NCI-H2029 treated with DMSO at 0.1 percent for 48 hours (cell line): ENCODE data around the gene JARID2.
A peak's percentile ranks its signal among the peaks of the same experiment; 100 is the strongest.
"Not testable (repeated sequence)": the region's sequence is repeated elsewhere in the genome, so short reads cannot be mapped to it uniquely, and the experiment has no call there.

Experiments
- DNase-seq: peaks from one replicate; lab custom pipeline; 2025; lab: John Stamatoyannopoulos, UW

Gene JARID2

DNA sequence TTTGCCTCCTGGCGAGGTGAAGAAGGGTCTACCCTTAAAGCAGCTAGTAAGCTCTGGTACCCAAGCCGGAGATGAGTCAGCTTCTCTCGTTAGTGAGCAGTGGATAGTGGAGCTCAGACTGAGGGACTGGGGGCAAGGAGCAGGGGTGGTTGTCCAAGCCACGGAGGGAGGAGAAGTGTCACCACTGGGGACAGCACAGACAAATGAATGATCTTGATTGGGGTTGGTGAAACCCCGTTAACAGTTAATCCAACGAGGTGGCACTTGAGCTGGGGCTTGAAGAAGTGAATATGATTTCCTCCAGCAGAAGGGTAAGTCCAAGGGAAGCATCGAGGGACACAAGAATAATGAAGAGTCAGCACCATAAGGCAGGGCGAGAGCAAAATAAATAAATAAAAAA lies 43.0 kb downstream of the JARID2 start:
- no peak for DNase-seq

DNA sequence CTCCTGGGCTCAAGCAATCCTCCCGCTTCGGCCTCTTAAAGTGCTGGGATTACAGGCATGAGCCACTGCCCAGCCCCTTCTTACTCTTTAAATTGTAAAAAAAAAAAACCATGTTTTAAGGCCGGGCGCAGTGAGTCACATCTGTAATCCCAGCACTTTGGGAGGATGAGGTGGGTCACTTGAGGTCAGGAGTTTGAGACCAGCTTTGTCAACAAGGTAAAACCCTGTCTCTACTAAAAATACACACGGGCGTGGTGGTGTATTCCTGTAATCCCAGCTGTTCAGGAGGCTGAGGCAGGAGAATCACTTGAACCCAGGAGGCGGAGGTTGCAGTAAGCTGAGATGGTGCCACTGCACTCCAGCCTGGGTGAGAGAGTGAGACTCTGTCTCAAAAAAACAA lies 43.6 kb downstream of the JARID2 start:
- DNase-seq: not testable (repeated sequence)

DNA sequence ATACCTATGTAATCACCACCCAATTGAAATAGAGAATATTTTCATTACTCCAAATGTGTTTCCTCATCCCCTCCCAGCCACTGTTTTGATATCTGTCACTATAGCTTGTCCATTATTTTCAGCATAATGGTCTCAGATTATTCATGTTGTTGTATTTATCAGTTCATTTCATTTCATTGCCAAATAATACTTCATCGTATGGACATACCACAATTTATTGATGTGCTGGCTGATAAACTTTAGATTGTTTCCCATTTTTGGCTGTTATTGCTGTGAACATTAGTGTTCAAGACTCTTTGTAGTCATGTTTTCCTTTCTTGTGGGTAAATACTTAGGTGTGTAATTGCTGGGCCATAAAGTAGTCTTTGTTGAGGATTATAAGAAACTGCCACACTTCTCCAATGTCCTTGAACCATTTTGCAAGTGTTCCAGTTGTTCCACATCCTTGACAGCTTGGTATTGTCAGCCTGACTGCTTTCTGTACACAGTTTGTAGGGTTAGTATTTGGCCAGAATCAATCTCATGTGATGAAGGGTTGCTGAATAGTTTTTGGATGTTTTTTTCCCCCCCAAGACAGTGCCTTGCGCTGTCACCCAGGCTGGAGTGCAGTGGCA lies 44.3 kb downstream of the JARID2 start:
- no peak for DNase-seq

DNA sequence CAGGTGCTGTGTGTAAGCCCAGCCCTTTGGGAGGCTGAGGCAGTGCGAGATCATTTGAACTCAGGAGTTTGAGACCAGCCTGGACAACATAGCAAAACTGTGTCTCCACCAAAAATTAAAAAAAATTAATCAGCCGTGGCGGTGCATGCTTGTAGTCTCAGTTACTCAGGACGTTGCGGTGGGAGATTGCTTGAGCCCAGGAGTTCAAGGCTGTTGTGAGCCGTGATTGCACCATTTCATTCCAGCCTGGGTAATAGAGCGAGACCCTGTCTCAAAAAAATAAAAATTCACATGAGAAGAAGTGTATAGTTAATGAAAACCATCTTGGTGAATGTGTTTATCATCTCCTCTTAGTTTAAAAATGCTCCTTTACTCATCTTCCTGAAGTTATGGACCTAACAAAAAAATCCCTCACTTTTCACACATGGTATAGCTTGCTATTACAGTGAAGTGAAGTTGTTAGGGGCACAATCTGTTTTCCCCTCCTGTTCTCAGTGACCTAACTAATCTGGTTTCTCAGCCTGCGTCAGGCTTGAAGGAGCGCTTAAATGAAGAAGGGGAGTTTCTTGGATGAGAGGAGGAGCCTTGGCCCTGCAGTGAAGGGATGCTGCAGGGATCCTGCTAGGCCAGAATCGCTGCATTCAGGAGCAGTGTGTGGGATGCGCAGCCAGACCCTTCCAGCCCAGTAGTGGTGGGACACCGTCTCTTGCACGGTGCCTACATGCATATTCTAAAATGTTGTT lies 45.3 kb downstream of the JARID2 start:
- no peak for DNase-seq

DNA sequence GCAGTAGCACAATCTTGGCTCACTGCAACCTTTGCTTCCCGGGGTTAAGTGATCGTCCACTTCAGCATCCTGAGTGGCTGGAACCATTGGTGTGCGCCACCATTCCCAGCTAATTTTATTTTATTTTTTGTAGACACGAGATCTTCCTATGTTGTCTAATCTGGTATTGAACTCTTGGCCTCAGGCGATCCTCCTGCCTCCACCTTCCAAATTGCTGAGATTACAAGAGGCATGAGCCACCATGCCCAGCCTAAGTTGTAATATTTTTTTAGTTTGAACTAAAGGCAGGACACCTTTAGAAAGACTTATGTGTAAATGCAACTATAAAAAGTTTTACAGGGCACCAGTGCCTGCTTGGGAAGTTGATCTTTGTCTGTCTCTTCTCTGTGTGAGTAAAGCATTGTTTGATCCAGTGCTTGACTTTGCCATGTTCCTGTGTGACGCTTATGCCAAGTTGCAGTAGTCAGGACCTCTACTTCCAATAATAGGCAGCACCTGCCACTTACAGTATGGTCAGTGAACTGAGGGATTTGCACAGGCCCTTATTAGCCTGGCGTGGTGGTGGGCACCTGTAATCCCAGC lies 46.9 kb downstream of the JARID2 start:
- no peak for DNase-seq

DNA sequence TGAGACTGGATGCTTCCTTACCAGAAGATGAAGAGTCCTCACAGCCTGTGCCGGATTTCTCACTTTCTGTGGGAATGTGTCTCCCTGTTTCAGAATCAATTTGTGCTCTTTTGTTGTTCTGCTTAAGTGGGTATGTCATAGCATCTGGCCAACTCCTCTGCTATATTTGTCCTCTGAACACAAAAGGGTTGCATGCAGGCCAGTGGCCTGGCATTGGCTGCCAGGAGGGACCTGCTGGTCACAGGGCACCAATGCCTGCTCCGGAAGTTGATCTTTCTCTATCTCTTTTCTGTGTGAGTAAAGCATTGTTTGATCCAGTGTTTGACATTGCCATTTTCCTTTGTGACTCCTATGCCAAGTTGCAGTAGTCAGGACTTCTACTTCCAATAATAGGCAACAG lies 47.8 kb downstream of the JARID2 start:
- peak; percentile 79 for DNase-seq

DNA sequence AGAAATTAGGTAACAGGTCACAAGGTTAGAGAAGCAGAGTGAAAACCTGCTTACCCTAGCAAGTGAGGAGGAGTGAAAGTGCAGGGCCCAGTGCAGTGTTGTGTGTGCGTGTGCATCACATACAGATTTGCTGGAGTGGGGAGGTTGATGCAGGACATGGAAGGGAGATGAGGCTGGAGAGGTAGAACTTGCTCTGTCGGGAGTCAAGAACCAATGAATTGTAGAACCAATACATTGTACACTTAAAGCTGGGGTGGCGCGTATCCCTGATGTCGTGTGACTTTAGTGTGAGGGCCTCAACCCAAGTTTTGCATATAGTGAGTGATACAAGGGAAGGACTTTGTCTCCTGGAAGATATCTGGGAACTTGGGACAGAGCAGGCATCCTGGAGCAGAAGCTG lies 48.6 kb downstream of the JARID2 start:
- DNase-seq: no peak

DNA sequence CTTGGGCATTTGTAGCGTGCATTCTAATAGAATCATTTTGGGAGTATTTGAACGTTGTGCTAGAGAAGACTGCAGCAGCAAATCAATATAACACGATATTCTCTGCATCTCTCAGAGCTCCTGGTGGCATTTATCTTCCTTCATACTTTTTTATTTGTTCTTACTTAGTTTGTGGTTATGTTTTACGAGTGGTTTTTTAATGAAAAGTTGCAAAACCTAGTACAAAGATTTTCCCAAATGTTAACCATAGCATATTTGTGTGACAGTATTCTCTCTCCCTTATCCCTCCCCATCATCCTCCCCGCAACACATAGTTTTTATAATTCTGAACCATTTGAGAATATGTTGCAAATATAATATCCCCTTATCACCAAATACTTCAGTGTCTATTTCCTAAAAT lies 50.4 kb downstream of the JARID2 start:
- DNase-seq: no peak

DNA sequence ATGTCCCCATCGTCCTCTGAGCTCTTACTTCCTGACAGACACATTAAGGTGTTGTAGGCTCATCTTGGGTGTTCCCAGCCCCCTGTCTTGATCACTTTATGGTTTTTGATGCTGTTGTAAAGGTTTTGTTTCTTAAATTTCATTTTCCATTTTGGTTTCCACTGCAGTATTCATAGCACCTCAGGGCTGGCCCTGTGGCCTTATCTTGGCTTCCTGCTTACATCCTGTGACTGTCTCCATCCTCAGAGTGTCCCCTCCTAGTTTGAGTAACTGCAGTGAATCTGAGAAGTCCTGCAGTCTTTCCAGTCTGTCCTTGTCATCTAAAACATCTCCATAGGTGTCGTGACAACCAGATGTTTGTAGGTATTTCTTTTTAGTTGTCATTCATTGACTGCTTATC lies 50.9 kb downstream of the JARID2 start:
- DNase-seq: no peak

DNA sequence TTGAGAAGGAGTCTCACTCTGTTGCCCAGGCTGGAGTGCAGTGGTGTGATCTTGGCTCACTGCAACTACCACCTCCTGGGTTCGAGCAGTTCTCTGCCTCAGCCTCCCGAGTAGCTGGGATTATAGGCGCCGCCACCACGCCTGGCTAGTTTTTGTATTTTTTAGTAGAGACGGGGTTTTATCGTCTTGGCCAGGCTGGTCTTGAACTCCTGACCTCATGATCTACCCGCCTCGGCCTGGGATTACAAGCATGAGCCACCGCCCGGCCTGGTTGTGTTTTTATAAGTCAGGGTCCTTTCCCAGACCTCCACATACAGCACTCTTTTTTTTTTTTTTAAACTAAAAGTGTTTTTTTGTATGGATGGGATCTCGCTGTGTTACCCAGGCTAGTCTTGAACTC lies 51.3 kb downstream of the JARID2 start:
- DNase-seq: not testable (repeated sequence)

DNA sequence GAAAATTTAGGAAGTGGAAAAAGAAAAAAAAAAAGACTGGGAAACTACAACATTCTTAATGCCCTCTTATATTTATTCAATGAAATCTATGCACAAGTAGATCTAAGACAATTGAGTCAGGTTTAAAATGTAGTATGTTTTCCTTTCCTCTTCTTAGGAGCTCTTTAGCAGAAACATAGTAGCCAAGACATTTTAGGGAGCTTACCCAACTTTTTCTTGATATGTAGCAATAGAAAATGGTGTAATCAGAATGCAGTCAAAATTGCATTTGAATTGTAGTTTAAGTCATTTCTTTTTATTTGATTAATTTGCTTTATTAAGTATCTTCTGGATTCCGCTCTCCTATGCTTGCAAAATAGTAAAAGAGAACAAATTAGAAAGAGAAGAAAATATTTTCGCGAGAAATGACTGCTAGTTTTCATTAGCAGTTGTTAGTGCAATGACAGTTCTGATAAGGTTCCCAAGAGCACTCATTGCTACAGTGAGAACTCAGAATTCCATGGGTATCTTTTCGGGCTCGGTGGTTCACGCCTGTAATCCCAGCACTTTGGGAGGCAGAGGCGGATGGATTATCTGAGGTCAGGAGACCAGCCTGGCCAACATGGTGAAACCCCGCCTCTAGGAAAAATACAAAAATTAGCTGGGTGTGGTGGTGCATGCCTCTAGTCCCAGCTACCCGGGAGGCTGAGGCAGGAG lies 52.2 kb downstream of the JARID2 start:
- no peak for DNase-seq

DNA sequence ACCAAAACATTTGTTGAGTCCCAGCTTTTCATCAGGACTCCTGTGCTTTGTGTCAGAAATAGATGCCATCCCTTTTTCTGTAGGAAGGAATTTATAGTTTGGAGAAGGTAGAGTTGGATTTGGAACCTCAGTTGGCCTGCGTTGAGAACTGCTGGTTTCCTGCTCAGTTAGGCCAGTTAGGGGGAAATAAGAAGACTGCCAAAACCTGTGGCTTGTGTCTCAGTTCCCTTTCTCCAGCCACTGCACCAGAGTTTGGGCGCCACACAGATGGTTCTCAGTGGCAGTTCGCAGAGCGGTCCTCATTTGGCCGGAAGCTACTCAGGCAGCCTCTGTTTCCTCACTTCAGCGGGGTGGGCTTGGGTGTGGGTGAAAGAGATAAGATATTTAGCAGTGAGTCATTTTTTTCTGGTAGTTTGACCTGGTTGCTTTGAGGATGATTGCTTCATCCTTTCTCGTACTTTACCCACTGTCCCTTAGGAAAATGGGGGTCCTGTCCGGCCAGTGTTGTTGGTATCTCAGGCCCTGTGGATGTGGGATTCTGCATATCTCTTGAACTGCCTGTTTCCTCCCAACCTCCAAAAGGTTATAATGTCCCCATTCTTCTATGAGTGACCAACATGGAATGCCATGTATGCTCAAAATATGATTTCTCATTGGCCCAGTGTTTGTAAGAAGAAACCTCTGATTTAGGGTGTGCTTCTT lies 53.7 kb downstream of the JARID2 start:
- DNase-seq: no peak

DNA sequence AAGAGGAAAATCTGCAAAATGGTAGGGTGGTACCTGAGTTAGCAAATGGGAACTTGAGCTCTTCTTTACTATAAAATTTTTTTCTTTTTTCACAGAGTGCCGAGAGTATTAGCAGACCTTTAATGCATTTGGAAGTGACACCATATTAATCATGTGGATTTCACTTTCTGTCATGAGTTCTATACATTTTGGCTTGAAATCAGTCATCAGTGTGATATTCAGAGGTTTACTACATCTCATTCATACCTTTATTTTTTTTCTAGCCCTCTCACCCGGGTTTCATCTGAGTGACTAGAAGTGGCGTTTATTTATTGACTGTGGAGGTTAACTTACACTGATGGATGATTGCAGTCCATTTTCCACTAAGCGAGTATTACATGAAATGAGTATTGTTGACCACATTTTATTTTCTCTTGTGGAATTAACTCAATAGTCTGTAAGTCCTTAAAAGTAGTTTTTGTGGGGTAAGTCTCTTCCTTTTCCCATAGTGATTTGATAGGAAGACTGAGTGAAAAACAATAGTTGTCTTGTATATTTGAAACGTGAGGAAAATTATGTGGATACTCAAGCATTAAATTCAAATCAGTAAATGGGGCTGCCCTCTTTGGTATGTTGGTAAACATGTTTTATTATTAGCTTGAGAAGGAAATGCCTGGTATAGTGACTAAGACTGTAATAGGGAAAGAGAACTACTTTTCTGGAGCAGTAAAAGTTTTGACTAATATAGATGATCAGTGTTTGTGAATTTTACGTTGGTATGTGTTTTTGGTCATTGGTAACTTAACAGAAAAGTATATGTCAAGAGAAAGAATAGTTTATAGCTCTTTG lies 55.5 kb downstream of the JARID2 start:
- no peak for DNase-seq

DNA sequence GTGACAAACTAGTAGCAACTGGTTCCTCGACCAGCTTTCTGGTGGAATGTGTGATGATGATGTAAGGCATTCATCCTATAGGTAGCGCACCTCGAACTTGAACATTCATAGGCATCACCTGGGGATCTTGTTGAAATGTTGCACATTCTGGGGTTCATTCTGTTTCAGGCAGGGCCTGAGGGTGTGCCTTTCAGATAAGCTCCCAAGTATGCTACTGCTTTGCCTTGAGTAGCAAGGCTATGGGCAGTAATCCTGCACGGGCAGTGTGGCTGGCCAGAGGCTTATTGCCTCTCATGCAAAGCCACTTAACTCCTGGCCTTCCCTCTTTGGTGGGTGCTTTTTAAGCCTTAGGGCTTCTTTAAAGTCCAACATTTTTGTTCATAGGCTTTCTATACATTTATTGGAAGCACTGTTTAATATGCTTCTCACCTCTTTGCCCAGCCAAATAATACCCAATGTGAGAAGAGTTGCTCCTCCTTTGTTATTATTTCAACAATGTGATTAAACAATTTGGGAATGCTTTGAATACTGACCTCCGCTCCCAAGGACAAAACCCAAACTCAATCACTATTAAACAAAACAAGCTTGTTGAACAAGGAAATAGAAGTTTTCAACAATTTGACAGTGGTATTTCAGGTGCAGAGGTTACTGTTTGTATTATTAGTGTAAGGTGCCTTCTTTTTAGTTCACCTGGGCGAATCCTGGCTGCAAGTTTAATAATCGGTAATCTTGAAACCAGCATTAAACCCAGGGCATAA lies 57.5 kb downstream of the JARID2 start:
- no peak for DNase-seq

DNA sequence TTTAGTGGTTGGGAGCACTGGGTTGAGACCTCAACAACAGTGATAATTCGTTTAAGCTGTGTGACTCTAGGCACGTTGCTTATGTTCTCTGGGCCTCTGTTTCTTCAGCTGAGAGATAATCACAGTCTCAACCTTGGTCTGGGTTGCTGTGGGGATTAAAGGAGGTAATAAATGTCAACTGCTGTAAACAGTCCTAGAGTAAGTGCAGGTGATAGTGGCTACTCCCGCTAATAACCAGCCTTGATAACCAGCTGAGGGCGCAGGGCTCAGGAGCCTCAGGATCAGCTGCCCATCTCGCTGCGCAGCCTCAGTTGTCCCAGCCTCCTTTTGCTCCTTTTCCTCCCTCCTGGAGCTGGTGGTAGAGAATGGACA lies 58.0 kb downstream of the JARID2 start:
- DNase-seq: no peak

DNA sequence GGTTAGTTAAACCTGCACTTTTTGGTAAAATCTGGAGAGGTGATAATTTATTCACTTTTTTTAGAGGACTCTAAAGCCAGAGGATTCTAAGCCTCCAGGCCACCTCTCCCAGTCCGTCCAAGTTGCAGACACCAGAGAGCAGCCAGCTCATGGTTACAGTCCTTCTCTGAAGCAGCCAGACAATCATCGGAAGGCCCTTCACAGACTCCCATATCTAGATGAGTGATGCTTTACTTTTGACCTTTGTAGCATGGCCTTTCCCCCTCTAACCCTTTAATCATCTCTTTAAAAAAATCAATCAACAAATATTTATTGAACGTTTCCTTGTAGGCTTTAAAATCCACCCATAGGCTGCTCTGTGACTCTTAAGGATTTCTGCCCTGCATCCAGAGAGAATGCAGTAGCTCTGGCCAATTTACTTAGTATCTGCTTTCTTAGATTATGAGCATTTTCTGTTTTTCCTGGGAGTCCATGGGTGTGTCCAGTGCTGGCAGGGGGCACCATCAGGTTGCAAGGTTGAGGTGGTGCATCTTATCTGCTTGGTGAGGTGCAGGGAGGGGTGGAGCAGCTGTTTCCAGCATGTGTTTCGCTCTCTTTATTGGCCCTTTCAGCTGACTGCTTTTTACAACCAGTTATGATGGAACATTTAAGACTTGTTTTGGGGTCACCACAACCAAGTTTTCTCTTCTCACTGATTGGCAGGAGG lies 58.6 kb downstream of the JARID2 start:
- DNase-seq: no peak

DNA sequence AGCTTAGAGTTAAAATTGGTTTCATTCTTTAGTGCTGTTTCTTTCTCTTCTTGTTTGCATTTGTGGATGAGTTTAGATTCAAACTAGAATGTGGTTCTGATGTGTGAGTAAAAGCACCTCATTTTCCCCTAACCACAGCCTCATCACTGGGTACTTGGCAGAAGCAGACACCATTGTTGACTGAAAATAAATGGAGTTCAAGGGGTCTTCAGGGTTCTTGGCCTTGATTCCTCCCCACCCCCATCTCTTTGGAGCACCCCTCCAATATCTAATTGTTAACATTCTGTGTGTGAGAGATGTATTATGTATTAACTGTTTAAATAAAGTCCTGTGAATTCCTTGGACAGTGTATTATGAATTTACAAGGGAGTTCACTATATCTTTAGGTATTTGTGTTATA lies 59.6 kb downstream of the JARID2 start:
- no peak for DNase-seq

DNA sequence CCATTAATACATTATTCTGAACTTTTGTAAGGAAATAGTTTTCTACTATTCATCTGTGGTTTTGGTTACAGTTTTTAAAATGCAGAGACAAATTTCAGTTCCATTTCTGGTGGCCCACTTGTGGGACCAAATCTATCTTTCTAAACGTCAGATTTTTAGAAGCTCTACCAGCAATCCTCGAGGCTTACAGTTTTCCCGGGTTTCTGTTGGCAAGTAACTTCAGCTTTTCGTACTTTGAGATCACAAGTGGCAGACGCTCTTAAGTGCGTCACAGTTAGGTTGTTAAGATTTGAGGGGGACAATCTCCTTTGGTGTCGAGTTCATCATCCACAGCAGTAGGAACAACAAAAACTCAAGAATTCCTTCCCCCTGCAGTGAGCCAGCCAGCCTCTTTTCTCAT lies 60.0 kb downstream of the JARID2 start:
- DNase-seq: no peak

DNA sequence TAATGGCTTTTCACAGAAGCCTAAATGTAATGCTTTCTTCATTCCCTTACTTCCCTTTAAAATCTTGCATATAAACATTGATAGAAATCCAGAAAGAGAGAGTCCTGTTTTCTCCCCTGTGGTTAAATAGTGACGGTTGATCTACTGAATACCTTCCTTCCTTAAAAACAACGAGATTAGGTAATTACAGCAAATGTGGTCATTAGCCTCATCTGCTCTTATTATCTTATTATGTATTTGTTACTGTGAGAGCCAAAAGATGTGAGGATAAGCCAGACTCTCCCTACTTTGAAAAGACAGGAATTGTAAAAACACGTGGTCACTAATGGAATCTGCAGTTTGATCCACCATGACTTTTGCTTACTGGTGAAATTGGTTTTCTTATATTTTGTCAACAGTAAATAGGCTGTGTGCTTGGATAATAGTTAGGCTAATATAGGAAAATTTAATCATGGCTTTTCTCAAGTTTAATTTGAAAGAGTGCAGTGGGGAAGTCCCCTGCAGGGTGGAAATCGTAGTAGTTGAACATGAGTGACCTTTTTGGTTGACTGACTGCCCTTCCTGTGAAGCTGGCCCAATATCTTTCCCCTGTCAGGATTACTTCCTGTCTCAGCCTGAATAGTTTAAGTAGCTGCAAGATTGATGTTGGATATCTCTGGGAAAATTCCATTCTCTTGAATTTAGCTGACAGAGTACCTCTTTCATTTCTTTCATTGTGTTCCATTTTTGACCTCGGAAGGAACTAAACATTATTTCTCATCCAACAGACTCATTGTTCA lies 62.8 kb downstream of the JARID2 start:
- DNase-seq: no peak
